Measurements from ENCODE around the gene IFNLR1. TPM values are rescaled to one million over a fixed set of nuclear protein-coding genes. Genes with fewer than 3 reads are reported as not detected.

The IFNLR1 gene
- total and polyA plus RNA-seq, 9 of the 15 experiments (the other 6 are each of a cell fraction or from before 2014, with no cell fraction given), result not detected

DNA sequence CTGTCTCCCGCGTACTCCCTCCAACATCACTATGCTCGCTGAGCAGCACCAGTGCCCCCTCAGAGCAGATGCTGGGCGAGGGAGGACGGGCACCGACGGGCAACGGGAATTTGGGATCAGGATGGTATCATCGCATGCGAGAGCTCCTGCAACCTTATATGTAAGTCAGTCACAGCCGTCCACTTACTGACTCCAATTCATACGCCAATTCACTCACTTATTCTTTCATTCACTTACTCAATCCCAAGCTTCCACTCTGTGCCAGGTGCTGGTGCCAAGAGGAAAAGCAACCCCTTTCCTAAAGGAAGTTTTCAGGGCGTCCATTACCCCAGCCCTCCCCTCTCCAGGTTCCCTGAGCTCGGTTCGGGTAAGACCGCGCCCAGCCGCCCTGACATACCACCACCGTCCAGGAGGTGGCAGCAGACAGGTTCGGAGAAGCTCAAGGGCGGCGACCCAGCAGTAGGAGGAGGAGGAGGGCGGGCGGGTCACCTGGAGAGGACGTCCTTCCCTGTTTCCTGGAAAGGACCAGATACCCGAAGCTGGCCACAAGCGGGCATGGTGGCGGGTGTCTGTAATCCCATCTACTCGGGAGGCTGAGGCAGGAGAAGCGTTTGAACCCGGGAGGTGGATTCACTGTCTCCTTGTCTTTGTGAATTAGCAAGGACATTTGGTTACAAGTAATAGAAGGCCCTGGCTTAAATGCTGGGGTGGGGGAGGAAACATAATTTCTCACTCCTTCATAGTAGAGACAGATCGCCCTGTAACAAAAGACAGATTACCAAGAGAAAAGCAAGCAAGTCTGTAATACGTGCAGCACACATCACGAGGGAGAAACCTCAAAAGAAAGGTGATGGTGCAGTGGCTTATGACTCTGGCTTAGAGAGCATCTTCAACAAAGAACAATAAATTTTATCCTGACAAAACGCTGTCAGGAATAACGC, 36.6 kb downstream of the IFNLR1 start (continued):
- TF ChIP-seq ARID3A (IDR thresholded peaks at IDR 0.05; ENCODE audit: borderline replicate concordance, low read depth, low read length) (no peak), ZNF184 (CRISPR knock-in tag; IDR thresholded peaks at IDR 0.05) (no peak), ZNF263 (CRISPR knock-in tag; IDR thresholded peaks at IDR 0.05; ENCODE audit: borderline replicate concordance) (0 out of 2 replicates have a peak, but pooled peaks have one; percentile 22), MECOM (CRISPR knock-in tag; IDR thresholded peaks at IDR 0.05) (no peak; the same call in 1 of the 2 replicates), DMBX1 (CRISPR knock-in tag; IDR thresholded peaks at IDR 0.05; ENCODE audit: borderline replicate concordance) (peak; percentile 40; the same call in 1 of the 2 replicates), ZNF12 (CRISPR knock-in tag; IDR thresholded peaks at IDR 0.05) (no peak), IRF9 (tag; IDR thresholded peaks at IDR 0.05) (no peak), SOX6 (IDR thresholded peaks at IDR 0.05) (no peak), PBX2 (CRISPR knock-in tag; IDR thresholded peaks at IDR 0.05; ENCODE audit: low read depth) (no peak), PBX2 (tag; conservative IDR thresholded peaks at IDR 0.05; ENCODE audit: low read depth) (no peak), FOXA1 (IDR thresholded peaks at IDR 0.05; ENCODE audit: borderline replicate concordance) (no peak), ELF1 (tag; IDR thresholded peaks at IDR 0.05) (no peak), CEBPB (tag; IDR thresholded peaks at IDR 0.05) (no peak), CREB1 (IDR thresholded peaks at IDR 0.05) (no peak), CREB1 (CRISPR knock-in tag; IDR thresholded peaks at IDR 0.05) (peak; percentile 42; the same call in 1 of the 2 replicates), CBX8 (IDR thresholded peaks at IDR 0.05; ENCODE audit: borderline replicate concordance, extremely low read depth, low read depth, low read length, poor library complexity, severe bottlenecking) (no peak)
- TF ChIP-seq, protein P1, sequence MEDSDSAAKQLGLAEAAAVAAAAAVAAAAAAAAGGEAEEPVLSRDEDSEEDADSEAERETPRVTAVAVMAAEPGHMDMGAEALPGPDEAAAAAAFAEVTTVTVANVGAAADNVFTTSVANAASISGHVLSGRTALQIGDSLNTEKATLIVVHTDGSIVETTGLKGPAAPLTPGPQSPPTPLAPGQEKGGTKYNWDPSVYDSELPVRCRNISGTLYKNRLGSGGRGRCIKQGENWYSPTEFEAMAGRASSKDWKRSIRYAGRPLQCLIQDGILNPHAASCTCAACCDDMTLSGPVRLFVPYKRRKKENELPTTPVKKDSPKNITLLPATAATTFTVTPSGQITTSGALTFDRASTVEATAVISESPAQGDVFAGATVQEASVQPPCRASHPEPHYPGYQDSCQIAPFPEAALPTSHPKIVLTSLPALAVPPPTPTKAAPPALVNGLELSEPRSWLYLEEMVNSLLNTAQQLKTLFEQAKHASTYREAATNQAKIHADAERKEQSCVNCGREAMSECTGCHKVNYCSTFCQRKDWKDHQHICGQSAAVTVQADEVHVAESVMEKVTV (CRISPR knock-in tag; IDR thresholded peaks at IDR 0.05), result no peak
- TF ChIP-seq, protein P2, sequence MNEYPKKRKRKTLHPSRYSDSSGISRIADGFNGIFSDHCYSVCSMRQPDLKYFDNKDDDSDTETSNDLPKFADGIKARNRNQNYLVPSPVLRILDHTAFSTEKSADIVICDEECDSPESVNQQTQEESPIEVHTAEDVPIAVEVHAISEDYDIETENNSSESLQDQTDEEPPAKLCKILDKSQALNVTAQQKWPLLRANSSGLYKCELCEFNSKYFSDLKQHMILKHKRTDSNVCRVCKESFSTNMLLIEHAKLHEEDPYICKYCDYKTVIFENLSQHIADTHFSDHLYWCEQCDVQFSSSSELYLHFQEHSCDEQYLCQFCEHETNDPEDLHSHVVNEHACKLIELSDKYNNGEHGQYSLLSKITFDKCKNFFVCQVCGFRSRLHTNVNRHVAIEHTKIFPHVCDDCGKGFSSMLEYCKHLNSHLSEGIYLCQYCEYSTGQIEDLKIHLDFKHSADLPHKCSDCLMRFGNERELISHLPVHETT (CRISPR knock-in tag; conservative IDR thresholded peaks at IDR 0.05 in 1 of 2, IDR thresholded peaks at IDR 0.05 in 1 of 2), result no peak

All from K562 (cell line).